ENCODE data around the gene ASRGL1.

ASRGL1 gene

DNA sequence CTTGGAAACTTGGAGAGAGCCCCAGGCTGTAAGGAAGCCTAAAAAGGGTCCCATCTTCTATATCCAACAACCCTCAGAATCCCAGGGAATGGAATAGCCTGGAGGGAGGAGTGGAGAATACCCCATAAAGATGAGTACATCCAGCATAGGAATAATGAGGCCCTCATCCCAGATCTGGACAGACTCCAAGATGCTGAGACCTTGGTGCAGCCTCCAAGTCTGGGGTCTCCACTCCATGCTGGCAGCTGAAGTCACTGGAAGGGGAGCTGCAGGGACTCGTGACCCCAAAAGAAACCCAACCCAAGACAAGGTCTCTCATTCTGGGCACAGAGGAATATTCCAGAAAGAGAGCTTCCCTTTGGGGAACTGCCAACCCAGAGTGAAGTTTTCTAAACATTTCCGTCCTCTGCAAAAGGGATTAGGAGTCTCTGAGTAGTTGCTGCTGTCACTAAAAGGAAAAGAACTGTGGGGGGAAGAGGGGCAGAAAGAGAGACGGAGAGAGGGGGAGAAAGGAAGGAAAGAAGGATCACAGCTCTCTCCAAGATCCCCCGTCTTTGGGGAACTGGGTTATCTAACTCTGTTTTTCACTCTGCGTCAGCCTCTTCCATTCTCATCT is 82.2 kb downstream of the ASRGL1 start:
- no peak for DNase-seq

DNA sequence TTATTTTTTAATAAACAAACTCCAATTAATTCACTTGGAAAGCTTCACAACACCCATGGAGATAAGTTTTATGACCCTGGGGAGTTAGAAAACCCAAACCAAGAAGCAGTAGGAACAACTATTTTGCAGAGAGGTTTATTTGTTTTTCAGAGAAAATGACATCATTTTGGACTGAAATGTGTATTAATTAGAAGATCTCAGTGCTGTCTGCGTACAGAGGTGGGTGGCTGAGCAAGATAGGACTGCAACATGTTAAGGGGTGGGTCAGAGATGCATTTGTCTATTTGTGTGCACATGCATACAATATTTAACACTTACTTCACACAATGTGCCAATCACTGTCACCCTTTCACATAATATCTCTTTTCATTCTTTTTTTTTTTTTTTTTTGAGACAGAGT is 82.7 kb downstream of the ASRGL1 start:
- DNase-seq: no peak

DNA sequence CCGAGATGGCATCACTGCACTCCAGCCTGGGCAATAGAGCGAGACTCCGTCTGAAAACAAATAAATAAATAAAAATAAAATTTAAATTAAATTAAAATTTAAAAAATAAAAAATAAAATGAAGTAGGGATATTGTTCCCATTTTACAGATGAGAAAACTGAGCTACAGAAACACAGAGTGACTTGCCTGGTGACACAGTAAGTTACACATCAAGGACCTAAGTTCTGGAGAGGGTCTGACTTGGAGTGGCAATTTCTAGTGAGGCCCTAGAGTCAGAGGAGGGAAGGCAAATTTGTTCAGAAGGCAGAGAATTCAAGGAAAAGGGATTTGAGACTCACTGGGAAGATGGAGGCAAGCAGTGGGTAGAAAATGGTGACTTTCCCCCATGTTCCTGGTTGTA is 83.6 kb downstream of the ASRGL1 start:
- DNase-seq: no peak

DNA sequence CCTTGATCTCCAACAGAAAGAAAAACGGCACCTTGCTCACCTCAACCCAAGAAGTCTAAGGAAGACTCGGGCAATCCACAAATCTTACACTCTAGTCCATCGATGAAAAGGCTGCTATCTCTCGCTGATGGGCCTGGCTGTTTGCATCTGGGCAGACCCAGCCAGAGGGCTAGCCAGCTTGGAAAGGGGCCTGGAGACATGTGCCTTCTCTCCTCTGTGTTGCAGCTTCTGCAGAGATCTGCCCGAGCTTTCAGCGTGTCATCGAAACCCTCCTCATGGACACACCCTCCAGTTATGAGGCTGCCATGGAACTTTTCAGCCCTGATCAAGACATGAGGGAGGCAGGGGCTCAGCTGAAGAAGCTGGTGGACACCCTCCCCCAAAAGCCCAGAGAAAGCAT is 84.7 kb downstream of the ASRGL1 start:
- no peak for DNase-seq

DNA sequence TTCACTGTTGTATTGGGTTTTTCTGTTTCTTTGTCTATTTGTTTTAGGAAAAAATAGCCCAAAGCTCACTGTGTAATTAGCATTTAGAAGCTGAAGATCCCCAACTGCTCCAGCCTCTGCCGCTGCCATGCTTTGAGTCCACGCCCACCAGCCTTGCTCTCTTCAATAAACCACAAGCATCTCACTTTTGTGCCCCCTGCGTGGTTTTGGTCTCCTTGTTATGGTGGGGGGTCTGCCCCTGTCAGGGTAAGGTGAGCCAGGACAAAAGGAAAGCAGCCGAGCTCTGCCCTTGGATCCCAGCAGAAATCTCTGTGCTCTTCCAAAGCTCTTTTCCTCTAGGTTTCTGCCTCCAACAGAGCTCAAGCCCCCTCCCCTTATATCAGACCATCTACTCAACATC is 85.8 kb downstream of the ASRGL1 start:
- DNase-seq: no peak

DNA sequence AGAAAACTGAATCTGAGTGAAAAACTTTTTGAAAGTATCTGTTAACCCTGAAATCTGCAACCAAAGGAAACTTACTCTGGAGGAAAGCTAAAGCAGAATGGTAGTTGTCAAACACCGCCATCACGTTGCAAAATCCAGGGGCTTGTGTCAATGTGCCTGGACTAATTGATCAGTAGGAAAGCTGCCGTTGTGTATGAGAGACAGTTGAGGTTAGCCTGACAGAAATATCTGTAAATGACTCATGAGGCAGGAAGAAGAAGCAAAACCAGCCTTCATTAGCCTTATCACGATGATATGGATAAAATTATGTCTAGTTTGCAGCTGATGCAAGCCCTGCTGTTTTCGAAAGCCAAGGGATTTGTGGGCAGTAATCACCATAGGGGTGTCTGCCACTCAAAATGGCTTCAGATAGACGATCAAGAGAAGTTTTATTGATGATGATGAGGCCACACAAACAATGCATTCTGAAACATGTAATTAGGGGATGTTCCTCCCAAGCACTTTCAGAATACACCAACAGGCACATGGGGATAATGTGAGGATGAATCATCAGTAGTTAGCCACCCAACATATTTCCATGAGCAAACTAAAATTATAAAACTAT is 90.5 kb downstream of the ASRGL1 start:
- DNase-seq: no peak

DNA sequence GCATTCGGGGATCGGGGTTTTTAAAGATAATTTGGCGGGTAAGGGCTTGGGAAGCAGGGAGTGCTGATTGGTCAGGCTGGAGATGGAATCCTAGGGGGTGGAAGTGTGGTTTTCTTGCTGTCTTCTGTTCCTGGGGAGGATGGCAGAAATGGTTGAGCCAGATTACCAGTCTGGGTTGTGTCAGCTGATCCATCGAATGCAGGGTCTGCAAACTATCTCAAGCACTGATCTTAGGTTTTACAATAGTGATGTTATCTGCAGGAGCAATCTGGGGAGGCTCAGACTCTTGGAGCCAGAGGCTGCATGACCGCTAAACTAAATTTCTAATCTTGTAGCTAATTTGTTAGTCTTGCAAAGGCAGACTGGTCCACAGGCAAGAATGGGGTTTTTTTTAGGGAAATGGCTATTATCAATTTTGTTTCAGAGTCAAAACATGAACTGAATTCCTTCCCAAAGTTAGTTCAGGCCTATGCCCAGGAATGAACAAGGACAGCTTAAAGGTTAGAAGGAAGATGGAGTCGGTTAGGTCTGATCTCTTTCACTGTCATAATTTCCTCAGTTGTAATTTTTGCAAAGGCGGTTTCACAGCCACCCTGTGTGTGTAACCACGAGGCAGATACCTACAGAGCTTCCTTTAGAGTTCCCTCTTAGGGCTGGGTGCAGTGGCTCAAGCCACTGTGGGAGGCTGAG is 91.8 kb downstream of the ASRGL1 start:
- no peak for DNase-seq

DNA sequence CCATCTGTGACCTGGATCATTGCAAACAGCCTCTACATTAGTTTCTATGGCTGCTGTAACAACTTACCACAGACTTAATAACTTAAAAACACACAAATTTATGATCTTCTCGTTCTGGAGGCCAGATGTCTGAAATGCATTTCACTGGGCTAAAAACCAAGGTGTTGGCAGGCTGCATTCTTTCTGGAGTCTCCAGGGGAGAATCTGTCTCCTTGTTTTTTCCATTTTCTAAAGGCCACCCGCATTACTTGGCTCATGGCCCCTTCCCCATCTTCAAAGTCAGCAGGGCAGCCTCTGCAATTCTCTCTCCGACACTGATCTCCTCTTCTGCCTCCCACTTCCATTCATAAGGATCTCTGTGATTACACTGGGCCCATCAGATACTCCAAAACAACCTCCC is 93.2 kb downstream of the ASRGL1 start:
- no peak for DNase-seq

DNA sequence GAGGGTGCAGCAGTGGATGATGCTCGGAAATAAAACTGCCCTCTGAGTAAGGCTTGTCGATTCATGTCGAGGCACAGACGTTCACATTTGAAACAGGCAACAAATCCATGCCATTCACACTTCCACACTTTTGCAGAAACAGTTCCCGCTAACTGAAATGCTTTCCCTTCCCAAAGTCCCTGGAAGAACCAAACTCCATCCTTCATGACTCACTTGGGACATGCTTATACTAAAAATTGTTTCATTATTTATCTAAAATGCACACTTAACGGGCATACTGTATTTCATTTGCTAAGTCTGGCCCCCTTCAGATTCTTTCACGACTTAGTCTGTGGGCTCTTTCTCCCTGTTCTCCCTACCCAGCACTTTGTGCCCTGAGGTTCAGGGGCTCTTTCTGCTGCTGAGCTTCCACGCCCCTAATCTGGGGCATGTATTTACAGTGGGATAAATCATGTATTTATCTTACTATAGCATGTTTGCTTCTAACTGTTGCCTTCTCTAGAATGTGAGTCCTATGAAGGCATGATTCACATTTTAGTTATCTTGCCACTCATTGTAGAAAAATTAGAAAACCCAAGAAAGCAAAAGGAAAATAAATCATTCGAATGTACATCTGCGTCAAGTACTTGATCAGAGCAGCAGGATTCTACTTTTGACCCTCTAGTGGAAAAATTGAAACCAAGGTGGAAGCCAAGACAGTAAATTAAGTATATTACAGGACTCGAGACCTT is 94.1 kb downstream of the ASRGL1 start:
- DNase-seq: no peak

DNA sequence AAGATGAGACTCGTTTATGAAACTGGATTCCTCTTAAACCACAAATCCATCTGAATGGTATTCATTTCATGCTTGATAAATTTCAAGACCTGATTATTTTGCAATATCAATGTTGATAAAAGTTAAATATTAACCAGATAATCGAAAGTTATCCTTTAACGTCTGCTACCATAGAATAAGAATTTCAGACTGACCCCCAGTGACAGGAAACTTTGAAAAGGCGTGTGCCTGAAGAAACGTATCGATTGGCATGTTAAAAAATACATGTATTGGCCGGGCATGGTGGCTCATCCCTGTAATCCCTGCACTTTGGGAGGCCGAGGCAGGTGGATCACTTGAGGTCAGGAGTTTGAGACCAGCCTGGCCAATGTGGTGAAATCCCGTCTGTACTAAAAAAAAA is 95.4 kb downstream of the ASRGL1 start:
- no peak for DNase-seq

DNA sequence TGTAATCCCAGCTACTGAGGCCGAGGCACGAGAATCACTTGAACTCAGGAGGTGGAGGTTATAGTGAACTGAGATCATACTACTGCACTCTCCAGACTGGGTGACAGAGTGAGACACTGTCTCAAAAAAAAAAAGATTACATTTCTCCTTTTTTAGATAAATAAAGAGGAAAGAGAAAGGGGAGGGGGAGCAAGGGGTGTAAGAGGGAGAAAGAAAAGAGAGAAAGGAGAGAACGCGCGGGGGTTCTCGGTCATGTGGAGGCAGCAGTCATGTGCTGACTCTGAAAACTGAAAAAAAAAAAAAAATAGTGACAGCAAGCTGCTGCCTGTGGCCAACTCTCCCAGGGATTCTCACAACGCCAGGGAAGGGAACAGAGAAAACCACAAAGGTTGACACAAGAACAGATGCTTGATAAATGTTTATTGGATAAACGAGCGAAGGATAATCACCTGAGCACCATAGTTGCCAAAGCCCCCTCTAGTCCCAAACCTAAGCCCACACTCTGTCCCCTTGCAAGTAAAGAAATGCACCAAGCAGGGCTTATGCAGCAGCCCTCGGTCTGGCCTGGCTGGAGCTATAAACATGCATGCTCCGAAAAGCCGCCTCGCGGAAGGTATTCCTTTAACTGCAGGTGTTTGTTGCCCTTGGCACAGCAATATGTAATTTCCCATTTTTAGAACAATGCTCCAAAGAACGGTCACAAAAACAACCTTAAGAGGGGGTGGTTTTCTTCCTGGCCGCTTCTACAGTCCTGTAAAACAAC is 96.1 kb downstream of the ASRGL1 start:
- DNase-seq: no peak

DNA sequence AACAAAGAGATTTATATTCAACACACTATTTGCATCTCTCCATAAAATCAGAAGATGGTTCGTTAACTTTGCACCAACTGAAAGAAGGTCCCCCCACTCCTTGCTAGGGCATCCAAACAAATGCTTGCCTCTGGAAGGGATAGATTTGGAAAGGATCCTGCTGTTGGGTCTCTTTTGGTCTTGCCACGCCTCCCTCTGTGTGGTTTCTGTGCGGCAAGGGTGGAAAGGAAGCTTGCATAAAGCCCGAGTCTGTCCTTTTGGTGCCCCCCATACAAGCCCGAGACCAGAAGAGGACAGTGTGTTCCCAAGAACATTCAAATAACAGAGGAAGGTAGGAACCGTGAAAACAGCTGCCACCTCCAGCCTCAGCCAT is 96.6 kb downstream of the ASRGL1 start:
- no peak for DNase-seq

DNA sequence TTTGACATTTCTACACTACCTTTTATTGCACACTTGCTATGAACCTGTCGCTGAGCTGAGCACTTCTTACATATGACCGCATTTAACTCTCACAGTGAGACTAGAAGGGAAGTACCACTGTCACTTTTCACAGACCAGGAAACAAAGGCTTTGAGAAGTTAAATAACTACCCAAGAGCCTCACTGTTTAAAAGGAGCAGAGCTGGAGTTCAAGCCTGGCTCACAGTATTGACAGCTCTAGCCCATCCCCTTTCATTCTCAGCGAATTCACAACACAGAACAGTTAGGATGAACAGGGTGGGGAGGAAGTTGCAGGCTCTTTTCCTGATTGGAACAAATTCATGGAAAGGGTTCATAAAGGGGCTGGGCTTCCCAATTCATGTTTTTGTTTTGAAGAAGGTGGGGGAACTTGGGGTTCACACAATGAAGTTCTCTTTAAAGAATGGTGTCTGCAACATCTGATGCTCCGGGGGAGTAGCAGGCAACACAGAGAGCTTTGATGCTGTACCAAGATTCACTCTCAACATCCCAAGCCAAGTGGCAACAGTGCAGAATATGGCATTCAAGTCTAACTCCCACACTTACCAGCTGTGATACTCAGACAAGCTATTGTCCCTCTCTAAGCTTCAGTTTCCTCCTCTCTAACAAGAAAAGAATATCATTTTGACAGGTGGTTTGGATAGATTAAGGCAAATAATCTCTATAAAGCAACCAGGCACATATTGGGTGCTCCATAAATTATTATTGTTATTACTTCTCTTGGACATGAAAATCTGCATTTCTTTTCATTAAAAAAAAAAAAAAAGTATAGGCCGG is 98.8 kb downstream of the ASRGL1 start:
- DNase-seq: no peak

DNA sequence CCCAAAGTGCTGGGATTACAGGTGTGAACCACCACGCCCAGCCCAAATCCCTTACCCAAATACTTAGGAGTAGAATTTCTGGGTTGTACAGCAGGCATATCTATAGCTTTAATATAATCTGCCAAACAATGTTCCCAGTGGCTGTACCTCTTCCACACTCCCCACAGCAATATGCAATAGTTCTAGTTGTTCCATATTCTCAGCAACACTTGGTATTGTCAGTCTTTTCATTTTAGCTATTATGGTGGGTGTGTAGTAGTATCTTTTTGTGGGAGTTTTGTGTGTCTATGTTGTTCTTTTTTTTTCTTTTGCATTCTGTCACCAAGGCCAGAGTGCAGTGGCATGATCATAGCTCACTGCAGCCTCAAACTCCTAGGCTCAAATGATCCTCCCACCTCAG is 100.4 kb downstream of the ASRGL1 start:
- DNase-seq: no peak

DNA sequence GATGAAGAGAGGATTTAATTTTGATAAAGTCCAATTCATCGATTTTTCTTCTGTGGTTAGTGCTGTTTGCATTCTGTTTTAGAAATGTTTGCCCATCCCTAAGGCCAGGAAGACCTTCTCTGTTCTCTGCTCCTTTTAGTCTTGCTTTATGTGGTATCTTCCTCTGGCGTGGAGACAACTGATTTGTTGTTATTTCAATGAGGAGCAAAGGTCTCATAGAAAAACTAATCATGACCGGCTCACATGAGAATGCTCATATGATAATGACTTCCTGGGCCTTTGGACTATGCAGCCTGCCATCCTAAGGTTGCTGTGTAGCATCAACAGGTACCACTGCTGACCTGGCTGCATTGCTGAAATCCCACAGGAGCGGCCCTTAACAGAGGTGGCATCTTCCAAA is 101.4 kb downstream of the ASRGL1 start:
- DNase-seq: no peak

DNA sequence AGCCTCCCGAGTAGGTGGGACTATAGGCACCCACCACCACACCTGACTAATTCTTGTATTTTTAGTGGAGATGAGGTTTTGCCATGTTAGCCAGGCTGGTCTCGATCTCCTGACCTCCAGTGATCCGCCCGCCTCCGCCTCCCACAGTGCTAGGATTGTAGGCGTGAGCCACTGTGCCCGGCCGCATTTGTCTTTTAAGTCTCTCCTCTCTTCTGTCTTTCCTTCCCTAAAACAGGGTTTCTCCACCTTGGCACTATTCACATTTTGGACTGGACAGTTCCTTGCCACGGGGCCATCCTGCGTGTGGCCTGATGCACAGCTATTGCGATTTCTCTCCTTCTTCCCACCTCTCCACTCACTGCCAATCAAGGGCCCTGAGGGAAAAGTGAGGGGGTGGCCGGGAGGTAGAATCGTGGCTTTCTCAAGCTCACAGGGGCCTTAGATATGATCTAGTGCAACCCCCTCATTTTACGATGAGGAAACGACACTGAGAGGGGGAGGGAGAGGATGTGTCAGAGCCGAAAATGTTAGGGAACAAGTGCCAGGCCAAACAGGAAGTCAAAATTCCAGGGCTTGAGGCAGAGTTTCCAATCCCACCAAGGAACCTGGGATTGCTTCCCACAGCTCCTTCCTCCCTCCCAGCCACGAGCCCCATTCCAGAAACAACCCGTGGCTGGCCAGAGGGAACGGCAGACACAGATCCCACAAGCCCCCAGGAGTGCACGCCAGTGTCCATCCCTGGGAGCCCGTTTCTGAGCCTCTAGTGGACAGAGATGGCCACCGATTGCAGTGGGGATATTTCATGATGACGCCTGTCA is 102.7 kb downstream of the ASRGL1 start:
- DNase-seq: no peak
